Medulla oblongata (tissue), 1 donor: ENCODE results near the gene PAFAH1B1.
"Not testable (repeated sequence)": the region's sequence is repeated elsewhere in the genome, so short reads cannot be mapped to it uniquely, and the experiment has no call there.

Source experiments
- DNase-seq: peaks from one replicate; pipeline ENCODE4 v3.0.0-alpha.2; 2015; ENCODE audit errors: extremely low spot score

The PAFAH1B1 gene

DNA sequence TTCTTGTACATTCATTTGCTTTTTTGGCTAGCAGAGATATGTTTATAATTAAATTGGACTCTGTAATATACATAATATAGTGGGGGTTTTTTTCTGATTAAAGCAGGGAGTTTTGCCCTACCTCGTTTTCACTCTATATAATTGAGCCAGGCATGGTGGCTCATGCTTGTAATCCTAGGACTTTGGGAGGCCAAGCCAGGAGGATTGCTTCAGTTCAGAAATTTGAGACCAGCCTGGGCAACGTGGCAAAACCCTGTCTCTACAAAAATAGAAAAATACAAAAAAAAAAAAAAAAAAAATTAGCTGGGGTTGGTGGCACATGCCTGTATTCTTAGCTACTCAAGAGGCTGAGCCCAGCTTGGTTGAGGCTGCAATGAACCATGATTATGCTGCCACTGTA, 42.2 kb downstream of the PAFAH1B1 start:
- DNase-seq = no peak

- no peak for DNase-seq
Observed at GRCh38 chr17:2636169-2636930, 42.9 kb downstream of the PAFAH1B1 start.

DNA sequence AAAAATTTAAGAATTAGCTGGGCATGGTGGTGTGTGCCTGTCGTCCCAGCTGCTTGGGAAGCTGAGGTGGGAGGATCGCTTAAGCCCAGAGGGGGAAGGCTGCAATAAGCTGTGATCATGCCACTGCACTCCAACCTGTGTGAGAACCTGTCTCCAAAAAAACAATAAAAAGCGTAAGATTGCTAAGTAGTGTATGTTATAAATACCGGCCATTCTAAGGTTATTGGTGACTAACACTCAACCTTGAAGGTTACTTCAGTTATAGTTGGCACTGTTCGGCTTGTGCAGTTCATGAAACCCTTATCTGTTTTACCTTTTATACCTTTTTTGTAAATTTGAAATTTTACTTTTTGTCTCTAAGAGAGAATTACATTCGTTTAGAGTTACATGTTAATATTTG, 44.0 kb downstream of the PAFAH1B1 start:
- DNase-seq = no peak

DNA sequence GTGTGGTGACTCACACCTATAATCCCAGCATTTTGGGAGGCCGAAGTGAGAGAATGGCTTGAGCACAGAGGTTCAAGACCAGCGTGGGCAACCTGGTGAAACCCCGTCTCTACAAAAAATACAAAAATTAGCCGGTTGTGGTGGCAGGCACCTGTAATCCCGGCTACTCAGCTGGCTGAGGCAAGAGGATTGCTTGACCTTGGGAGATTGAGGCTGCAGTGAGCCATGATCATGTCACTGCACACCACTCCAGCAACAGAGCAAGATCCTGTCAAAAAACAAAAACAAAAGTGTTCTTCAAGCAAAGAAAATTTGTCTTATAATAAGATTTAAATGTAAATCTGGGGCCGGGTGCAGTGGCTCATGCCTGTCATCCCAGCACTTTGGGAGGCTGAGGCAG, 51.5 kb downstream of the PAFAH1B1 start:
- no peak for DNase-seq

DNA sequence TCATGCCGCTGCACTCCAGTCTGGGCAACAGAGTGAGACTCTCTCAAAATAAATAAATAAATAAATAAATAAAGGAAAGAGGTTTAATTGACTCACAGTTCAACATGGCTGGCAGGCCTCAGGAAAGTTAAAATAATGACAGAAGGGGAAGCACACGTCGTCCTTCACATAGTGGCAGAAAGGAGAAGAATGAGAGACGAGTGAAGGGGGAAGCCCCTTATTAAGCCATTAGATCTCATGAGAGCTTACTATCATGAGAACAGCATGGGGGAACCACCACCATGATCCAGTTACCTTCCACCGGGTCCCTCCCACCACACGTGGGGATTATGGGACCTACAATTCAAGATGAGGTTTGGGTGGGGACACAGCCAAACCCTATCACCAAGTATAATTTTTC, 54.5 kb downstream of the PAFAH1B1 start:
- no peak for DNase-seq

- no peak for DNase-seq
Observed at GRCh38 chr17:2649191-2649590, 55.7 kb downstream of the PAFAH1B1 start.

GRCh38 chr17:2652911-2653310, 59.5 kb downstream of the PAFAH1B1 start:
- DNase-seq = not testable (repeated sequence)

DNA sequence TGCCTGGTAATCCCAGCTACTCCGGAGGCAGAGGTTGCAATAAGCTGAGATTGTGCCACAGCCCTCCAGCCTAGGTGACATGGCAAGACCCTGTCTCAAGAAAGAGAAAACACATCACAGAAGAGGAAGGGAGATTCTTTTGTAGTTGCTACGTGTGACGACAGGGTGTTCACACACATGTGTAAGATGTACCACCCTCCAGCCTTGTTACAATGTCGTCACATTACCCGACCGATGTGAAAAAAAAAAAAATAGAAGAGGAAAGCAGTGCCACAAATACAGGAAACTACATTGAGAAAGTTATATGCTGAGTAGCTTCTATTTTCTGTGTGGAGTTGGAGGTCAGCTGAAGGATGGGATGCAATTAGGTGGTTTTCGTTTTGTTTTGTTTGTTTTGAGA, 62.1 kb downstream of the PAFAH1B1 start:
- no peak for DNase-seq

DNA sequence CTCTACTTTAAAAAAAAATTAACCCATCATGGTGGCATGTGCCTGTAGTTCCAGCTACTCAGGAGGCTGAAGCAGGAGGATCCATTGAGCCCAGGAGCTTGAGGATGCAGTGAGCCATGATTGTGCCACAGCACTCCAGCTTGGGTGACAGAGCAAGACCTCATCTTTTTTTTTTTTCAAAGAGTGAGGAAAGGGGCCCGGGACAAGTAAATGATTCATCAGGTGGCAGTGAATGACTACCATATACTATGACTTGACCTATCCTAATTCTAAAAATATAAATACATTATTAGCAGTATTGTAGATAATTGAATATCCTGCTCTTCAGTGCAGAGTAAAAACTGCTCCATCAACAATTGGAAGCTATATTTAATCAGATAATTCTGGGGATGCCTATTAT, 62.8 kb downstream of the PAFAH1B1 start:
- no peak for DNase-seq

DNA sequence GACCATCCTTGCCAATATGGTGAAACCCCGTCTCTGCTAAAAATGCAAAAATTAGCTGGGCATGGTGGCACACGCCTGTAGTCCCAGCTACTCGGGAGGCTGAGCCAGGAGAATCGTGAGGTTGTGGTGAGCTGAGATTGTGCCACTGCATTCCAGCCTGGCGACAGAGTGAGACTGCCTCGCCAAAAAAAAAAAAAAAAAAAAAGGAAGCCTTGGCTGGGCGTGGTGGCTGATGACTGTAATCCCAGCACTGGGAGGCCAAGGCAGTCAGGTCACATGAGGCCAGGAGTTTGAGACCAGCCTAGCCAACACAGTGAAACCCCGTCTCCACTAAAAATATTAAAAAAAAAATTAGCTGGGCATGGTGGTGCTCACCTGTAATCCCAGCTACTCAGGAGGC, 65.9 kb downstream of the PAFAH1B1 start:
- not testable (repeated sequence) for DNase-seq

- DNase-seq = not testable (repeated sequence)
Observed at GRCh38 chr17:2660410-2660809, 67.0 kb downstream of the PAFAH1B1 start.

DNA sequence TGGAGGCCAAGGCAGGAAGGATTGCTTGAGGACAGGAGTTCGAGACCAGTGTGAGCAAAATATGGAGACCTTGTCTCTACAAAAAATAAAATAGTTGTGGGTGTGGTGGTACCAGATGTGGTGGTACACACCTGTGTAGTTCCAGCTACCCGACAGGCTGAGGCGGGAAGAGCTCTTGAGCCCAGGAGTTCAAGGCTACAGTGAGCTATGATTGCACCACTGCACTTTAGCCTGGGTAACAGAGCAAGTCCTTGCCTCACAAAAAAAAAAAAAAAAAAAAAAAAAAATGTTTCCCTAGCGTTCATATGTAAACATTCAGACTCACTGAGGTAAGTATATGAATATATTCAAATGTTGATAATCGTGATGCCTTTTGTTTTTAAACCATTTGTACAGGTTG, 78.6 kb downstream of the PAFAH1B1 start:
- no peak for DNase-seq

DNA sequence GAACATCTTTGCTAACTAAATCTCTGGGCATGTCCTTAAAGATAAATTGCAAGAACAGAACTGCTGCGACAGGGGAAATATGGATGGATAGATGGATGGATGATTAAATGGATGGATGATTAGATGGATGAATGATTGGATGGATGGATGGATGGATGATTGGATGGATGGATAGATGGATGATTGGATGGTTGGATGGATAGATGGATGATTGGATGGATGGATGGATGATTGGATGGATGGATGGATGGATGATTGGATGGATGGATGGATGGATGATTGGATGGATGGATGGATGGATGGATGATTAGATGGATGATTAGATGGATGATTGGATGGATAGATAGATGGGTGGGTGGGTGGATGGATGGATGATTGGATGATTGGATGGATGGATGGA, 85.8 kb downstream of the PAFAH1B1 start:
- DNase-seq = not testable (repeated sequence)

- no peak for DNase-seq
Observed at GRCh38 chr17:2680961-2681360, 87.5 kb downstream of the PAFAH1B1 start.

- DNase-seq = no peak
Observed at GRCh38 chr17:2681650-2682049, 88.2 kb downstream of the PAFAH1B1 start.

DNA sequence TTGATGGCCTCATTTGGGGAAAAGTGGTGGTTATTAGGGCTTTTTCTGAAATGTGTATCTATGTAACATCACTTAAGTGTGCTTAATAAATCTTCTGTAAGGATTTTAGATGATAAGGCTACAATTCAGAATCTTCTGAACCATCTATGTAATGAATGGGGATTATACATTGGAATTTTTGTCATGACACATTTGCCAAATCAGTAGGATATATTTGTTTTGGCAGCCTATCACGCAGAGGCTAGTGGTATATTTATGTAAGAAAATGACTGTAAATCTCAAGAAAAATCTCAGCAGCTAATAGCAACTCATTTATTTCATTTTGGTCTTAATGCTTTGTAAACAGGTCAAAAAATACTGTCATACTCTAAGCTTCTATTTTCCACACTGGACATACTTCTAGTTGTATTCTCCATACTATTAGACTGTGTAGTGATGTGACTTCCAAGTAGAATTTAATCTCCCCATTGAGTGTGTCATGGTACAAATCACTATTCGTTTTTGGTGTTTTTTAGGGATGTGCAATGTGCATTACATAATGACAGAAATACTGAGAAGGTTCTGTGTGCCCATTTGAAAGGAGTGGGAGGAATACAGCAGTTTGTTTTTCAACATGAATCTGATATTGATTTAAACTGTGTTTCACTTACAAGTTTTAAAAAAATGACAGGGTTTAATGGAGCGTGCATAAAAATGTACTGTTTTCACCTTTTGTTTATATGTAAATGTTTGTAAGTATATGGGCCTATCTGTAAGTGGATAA, 88.9 kb downstream of the PAFAH1B1 start:
- DNase-seq = no peak

DNA sequence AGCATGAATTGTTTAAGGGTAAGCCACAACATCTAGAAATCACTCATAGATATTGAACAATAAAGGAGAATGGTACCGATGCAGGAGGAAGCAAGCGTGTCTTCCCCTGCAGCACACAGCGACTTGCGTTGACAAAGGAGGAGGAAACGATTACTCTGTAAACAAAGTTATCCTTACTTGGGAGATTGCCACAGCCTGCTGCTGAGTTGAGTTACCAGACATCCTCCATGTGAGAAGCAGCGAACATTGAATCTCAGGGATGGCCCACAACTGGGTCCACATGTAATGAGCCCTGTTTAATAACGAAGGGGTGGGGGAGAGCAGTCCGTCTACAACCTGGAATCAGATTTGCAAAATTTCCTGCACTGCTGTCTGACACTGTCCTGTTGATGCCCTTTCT, 90.5 kb downstream of the PAFAH1B1 start:
- no peak for DNase-seq

DNA sequence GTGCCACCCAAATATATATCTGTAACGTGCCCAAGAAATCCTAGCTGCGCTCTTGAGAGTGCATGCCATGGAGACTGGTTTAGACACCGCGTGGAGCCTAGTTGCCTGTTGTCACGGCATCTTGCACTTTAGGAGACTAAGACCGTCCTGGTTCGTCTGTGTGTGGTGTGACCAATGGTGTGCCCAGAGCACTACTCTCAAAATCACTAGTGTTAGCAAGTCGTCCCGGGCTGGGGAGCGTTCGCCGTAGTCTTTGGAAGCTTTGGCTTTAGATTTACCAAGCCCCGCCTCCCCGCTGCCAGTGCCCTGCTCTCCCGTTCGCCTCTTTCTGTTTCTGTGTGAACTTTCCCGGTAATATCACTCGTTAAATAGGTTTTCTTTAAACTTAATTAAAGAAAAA, 91.1 kb downstream of the PAFAH1B1 start:
- DNase-seq = no peak

GRCh38 chr17:2685696-2686095, 92.2 kb downstream of the PAFAH1B1 start:
- no peak for DNase-seq

DNA sequence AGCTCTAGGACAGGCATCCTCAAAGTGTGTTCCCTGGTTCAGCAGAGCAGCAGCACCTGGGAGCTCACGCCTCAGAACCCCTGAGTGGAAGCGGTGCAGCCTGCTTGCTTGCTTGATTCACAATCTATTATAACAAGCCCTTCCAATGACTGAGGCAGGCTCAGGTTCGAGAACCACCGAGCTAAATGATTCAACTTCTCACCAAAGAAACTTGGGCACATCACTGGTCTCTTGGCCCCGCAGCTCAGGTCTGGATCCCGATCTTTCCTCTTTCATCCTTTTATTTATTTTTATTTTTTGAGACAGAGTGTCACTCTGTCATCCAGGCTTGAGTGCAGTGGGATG, 93.6 kb downstream of the PAFAH1B1 start:
- DNase-seq = no peak

DNA sequence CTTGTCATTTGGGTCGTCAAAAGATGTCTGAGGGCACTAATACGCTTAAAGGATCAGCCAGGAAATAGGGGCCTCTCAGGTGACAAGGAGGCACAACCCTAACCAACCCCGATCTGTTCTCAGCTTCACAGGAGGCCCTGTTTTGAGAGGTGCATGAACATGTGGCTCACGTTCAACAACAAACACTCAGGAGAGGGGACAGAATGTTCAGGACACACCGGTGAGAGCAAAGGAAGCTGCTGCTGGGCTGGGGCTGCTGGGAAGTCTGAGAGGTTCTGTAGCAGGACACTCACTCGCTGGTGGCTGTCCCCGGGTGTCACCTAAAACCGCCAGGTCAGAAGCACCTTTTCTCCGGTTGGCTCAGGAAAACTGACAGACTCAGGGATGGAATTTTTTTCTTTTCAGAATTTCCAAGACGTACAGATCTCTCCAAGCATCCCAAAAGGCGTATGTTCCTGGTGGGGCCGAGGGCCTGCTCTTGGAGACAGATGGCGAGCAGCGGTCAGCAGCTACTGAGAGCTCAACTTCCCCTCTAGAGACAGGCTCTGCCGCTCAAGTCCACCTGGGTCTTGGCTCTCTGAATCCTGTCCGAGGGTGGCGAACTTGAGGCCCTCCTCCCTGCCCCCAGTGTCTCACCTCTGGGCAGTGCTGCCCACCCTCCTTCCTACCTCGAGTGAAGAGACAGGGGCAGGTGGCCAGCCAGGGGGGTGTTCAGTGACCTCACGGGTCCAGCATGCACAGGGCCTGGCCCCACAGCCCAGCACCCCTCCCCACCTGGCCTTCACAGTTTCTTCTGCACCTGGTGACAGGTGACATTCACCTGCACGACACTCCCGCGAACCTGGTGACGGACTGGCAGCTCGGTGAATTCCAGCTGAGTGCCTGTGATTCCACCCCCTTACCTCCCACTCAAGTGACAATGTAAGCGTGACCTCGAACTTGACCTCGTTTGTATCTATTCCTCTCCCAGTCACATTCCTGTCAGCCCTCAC, 95.2 kb downstream of the PAFAH1B1 start:
- DNase-seq = no peak
